Measurements from ENCODE around the gene NKD1.

DNA sequence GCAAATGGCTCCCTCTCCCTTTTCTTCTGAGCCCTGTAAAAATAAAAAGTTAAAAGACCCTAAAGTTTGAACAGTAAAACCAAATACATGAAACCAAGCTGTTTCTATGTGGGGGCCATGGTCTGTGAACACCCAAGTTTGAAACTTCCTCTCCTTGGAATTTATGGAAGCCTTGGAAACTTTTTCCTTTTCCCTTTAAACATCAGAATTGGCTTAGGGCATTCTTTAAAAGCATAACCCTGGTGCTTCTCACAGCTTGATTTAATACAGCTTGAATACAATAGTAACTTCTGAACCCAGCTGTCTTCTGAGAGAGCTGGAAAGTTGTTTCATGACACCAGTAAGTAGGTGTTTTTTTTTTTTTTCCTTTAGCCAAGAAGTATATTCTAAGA lies 26.5 kb downstream of the NKD1 start:
- no peak for TF ChIP-seq EZH2phosphoT487 (IDR thresholded peaks at IDR 0.05; ENCODE audit: insufficient read depth, low read depth)
- TF ChIP-seq EZH2 (IDR thresholded peaks at IDR 0.05; ENCODE audit: insufficient read depth, poor library complexity, severe bottlenecking): no peak

Data from GM23248 (cell line).